Tibial artery (tissue), 4 donors: Measurements from ENCODE around the gene FETUB.

Experiments
- DNase-seq, 2 donors: peaks; one replicate each; pipeline ENCODE4 v3.0.0-alpha.2; 2019
- H3K27ac ChIP-seq, 2 donors: fragments of 200-600 bp; sonication (generic) in 1 of 2; 1 replicate in 1 of 2; 2 replicates in 1 of 2; pipeline ENCODE4 v1.5.1; 2018 to 2019; ENCODE audit warnings: mild to moderate bottlenecking in 1 of 2
- H3K27me3 ChIP-seq, 2 donors: fragments of 200-600 bp; sonication (generic) in 1 of 2; one replicate each; pipeline versions ENCODE4 v1.5.1 to v1.6.0; 2016 to 2019
- H3K36me3 ChIP-seq, 3 donors: fragments of 200-600 bp; sonication (generic) in 2 of 3; one replicate each; pipeline ENCODE4 v1.5.1; 2016 to 2019; ENCODE audit warnings: mild to moderate bottlenecking in 2 of 3
- H3K4me1 ChIP-seq, 4 donors: fragments of 200-600 bp; sonication (generic) in 2 of 4; 1 replicate in 3 of 4; 2 replicates in 1 of 4; pipeline ENCODE4 v1.5.1; 2016 to 2019
- H3K4me3 ChIP-seq, 2 donors: fragments of 200-600 bp; sonication (generic) in 1 of 2; 1 replicate in 1 of 2; 2 replicates in 1 of 2; pipeline ENCODE4 v1.5.1; 2018 to 2019; ENCODE audit warnings: mild to moderate bottlenecking in 2 of 2
- H3K9me3 ChIP-seq, 3 donors: fragments of 200-600 bp; sonication (generic) in 1 of 3; one replicate each; pipeline ENCODE4 v1.5.1; 2016 to 2019
- CTCF ChIP-seq, 2 experiments: fragments of 200-600 bp in 1 of 2; fragments of 450-650 bp in 1 of 2; IDR thresholded peaks; one replicate each; pipeline ENCODE4 v1.5.1; 2017 to 2019; ENCODE audit warnings: antibody characterized with exemption in 2 of 2, mild to moderate bottlenecking in 1 of 2, moderate library complexity in 1 of 2
- intact Hi-C: fragments of 100-400 bp; cut with DNase I; formaldehyde crosslinking; loops from one replicate; pipeline ENCODE4 v1.15.0; 2023; ENCODE audit warnings: low total_unique reads

FETUB gene

GRCh38 chr3:186620213-186621092 is 19.7 kb upstream of the FETUB start:
- H3K4me3 ChIP-seq = no peak overlapping the region
- H3K27ac ChIP-seq = no peak overlapping the region
- TF ChIP-seq CTCF (IDR thresholded peaks at IDR 0.05) = no peak
- peaks cover 0 to 8% of the 10 kb centered on the region in 2 donors for H3K27me3 ChIP-seq
- no peak for DNase-seq
- no peaks in the 10 kb centered on the region for H3K36me3 ChIP-seq
- peaks cover 0 to 10% (median 9%) of the 10 kb centered on the region in 4 donors for H3K4me1 ChIP-seq
- intact Hi-C loops = no loop called here
- no peaks in the 10 kb centered on the region for H3K9me3 ChIP-seq

- DNase-seq = no peak
- TF ChIP-seq CTCF (IDR thresholded peaks at IDR 0.05) = no peak
- Histone ChIP-seq H3K4me1 (peaks cover 0 to 6% (median 4%) of the 10 kb centered on the region in 4 donors), H3K4me3 (no peak overlapping the region), H3K27me3 (peaks cover 0 to 16% of the 10 kb centered on the region in 2 donors), H3K36me3 (no peaks in the 10 kb centered on the region), H3K27ac (no peak overlapping the region), H3K9me3 (no peaks in the 10 kb centered on the region)
- intact Hi-C loops = no loop called here
Observed at GRCh38 chr3:186621894-186622650, 18.1 kb upstream of the FETUB start.

GRCh38 chr3:186622651-186623310 is 17.4 kb upstream of the FETUB start:
- no peak for DNase-seq
- intact Hi-C loops = no loop called here
- Histone ChIP-seq H3K9me3 (no peaks in the 10 kb centered on the region), H3K36me3 (no peaks in the 10 kb centered on the region), H3K4me3 (no peak overlapping the region), H3K27ac (no peak overlapping the region), H3K27me3 (peaks cover 0 to 14% of the 10 kb centered on the region in 2 donors), H3K4me1 (no peaks in the 10 kb centered on the region)
- no peak for TF ChIP-seq CTCF (IDR thresholded peaks at IDR 0.05)

GRCh38 chr3:186624598-186624997 is 15.6 kb upstream of the FETUB start:
- no peak for DNase-seq
- intact Hi-C loops = no loop called here
- Histone ChIP-seq H3K4me3 (no peak overlapping the region), H3K9me3 (no peaks in the 10 kb centered on the region), H3K36me3 (no peaks in the 10 kb centered on the region), H3K4me1 (no peaks in the 10 kb centered on the region), H3K27ac (no peak overlapping the region), H3K27me3 (peaks cover 0 to 10% of the 10 kb centered on the region in 2 donors)
- TF ChIP-seq CTCF (IDR thresholded peaks at IDR 0.05) = no peak

- peaks cover 0 to 10% of the 10 kb centered on the region in 2 donors for H3K27me3 ChIP-seq
- H3K9me3 ChIP-seq = no peaks in the 10 kb centered on the region
- no peak for TF ChIP-seq CTCF (IDR thresholded peaks at IDR 0.05)
- H3K36me3 ChIP-seq = no peaks in the 10 kb centered on the region
- no peak for DNase-seq
- H3K4me1 ChIP-seq = no peaks in the 10 kb centered on the region
- no peak overlapping the region for H3K27ac ChIP-seq
- no peak overlapping the region for H3K4me3 ChIP-seq
- intact Hi-C loops = no loop called here
Observed at GRCh38 chr3:186625600-186626042, 14.6 kb upstream of the FETUB start.
